CD14-positive monocyte (primary cell): ENCODE results near the gene DNMT3A. TPM values are rescaled to one million over a fixed set of nuclear protein-coding genes. Genes with fewer than 3 reads are reported as not detected.

Experiments
- DNase-seq, 3 donors: peaks; one replicate each; pipeline ENCODE4 v3.0.0-alpha.2; 2011 to 2022
- H2AFZ ChIP-seq: 2 replicates; pipeline ENCODE4 v1.6.0; 2012; ENCODE audit warnings: mild to moderate bottlenecking, low read depth, low read length, inconsistent platforms; ENCODE audit not compliant: insufficient read depth, poor library complexity, severe bottlenecking
- H3K27ac ChIP-seq, 2 donors: 1 replicate in 1 of 2; 2 replicates in 1 of 2; pipeline ENCODE4 v1.5.1; 2012 to 2013; ENCODE audit warnings: low read length in 2 of 2, control low read depth in 1 of 2, inconsistent platforms in 1 of 2, low read depth in 1 of 2, mild to moderate bottlenecking in 1 of 2
- H3K27me3 ChIP-seq, 2 donors: one replicate each; pipeline versions ENCODE4 v1.6.0 to v1.6.1; 2011 to 2013; ENCODE audit warnings: low read length in 2 of 2; ENCODE audit not compliant: control insufficient read depth in 2 of 2, insufficient read depth in 2 of 2
- H3K36me3 ChIP-seq, 2 donors: replicated peaks in 1 of 2; 1 replicate in 1 of 2; 2 replicates in 1 of 2; pipeline versions ENCODE4 v1.5.1 to v1.6.1; 2012 to 2013; ENCODE audit warnings: low read length in 2 of 2, control low read depth in 1 of 2, inconsistent platforms in 1 of 2, mild to moderate bottlenecking in 1 of 2; ENCODE audit not compliant: insufficient read depth in 2 of 2, control insufficient read depth in 1 of 2
- H3K4me1 ChIP-seq, 2 donors: 1 replicate in 1 of 2; 2 replicates in 1 of 2; pipeline versions ENCODE4 v1.5.1 to v1.6.1; 2012 to 2013; ENCODE audit warnings: low read length in 2 of 2, control low read depth in 1 of 2, inconsistent platforms in 1 of 2, mild to moderate bottlenecking in 1 of 2, moderate library complexity in 1 of 2; ENCODE audit not compliant: insufficient read depth in 2 of 2, control insufficient read depth in 1 of 2
- H3K4me2 ChIP-seq: replicated peaks from 2 replicates; pipeline ENCODE3; 2012; ENCODE audit warnings: low read length, moderate library complexity, mild to moderate bottlenecking; ENCODE audit not compliant: poor library complexity, severe bottlenecking; ENCODE audit errors: extremely low read depth
- H3K4me3 ChIP-seq, 3 experiments: fragments of 200-600 bp in 1 of 3; sonication (generic) in 1 of 3; replicated peaks in 1 of 3; 1 replicate in 2 of 3; 2 replicates in 1 of 3; pipeline ENCODE4 v1.5.1; 2011 to 2013; ENCODE audit warnings: low read length in 3 of 3, mild to moderate bottlenecking in 3 of 3, control low read depth in 2 of 3, low read depth in 2 of 3, inconsistent platforms in 1 of 3, moderate library complexity in 1 of 3
- H3K79me2 ChIP-seq: 2 replicates; pipeline ENCODE4 v1.6.0; 2012; ENCODE audit warnings: mild to moderate bottlenecking, control low read depth, inconsistent platforms, low read length, moderate library complexity; ENCODE audit not compliant: insufficient read depth
- H3K9ac ChIP-seq: 2 replicates; pipeline ENCODE4 v1.6.0; 2017; ENCODE audit warnings: low read length, mild to moderate bottlenecking; ENCODE audit not compliant: insufficient read depth, poor library complexity, severe bottlenecking
- H3K9me3 ChIP-seq, 2 donors: replicated peaks in 1 of 2; 1 replicate in 1 of 2; 2 replicates in 1 of 2; pipeline versions ENCODE4 v1.5.1 to v1.6.1; 2012 to 2013; ENCODE audit warnings: low read length in 2 of 2, control low read depth in 1 of 2; ENCODE audit not compliant: control insufficient read depth in 1 of 2, insufficient read depth in 1 of 2
- H4K20me1 ChIP-seq: 2 replicates; pipeline ENCODE4 v1.6.0; 2012; ENCODE audit warnings: mild to moderate bottlenecking, low read length, control low read depth, moderate library complexity; ENCODE audit not compliant: insufficient read depth
- H3K27ac Mint-ChIP-seq, 7 donors: one replicate each; pipeline ENCODE4 v1.8.0; 2020; ENCODE audit warnings: mild to moderate bottlenecking in 7 of 7, mixed read lengths in 7 of 7, moderate library complexity in 6 of 7, inconsistent platforms in 2 of 7
- H3K27me3 Mint-ChIP-seq, 3 donors: one replicate each; pipeline ENCODE4 v1.8.0; 2021 to 2022; ENCODE audit warnings: low read depth in 3 of 3, mild to moderate bottlenecking in 3 of 3, mixed read lengths in 3 of 3, moderate library complexity in 3 of 3, inconsistent platforms in 1 of 3
- H3K36me3 Mint-ChIP-seq, 2 donors: one replicate each; pipeline ENCODE4 v1.8.0; 2020; ENCODE audit warnings: mixed read lengths in 2 of 2, inconsistent platforms in 1 of 2, mild to moderate bottlenecking in 1 of 2
- H3K4me1 Mint-ChIP-seq: one replicate; pipeline ENCODE4 v1.8.0; 2020; ENCODE audit warnings: mild to moderate bottlenecking, mixed read lengths
- H3K4me3 Mint-ChIP-seq, 2 donors: one replicate each; pipeline ENCODE4 v1.8.0; 2020; ENCODE audit warnings: mild to moderate bottlenecking in 2 of 2, mixed read lengths in 2 of 2, moderate library complexity in 1 of 2
- H3K9me3 Mint-ChIP-seq, 7 donors: one replicate each; pipeline ENCODE4 v1.8.0; 2020 to 2022; ENCODE audit warnings: mixed read lengths in 7 of 7, mild to moderate bottlenecking in 6 of 7, moderate library complexity in 6 of 7, inconsistent platforms in 2 of 7
- CTCF ChIP-seq: fragments of 200-600 bp; IDR thresholded peaks from one replicate; pipeline ENCODE4 v1.8.0; 2022; ENCODE audit warnings: antibody characterized with exemption, mild to moderate bottlenecking
- WGBS: methylation state at CpG from one replicate; pipeline ENCODE4 v1.1.5; 2013; ENCODE audit warnings: missing lambda C conversion rate; ENCODE audit not compliant: insufficient coverage; 5-methylcytosine and 5-hydroxymethylcytosine counted together
- intact Hi-C, 2 donors: fragments of 100-400 bp; cut with micrococcal nuclease; formaldehyde crosslinking; loops; one replicate each; pipeline versions ENCODE4 v1.15.0 to v1.15.1; 2023
- polyA minus RNA-seq: library from RNA; depleted of rRNA, polyadenylated mRNA; stranded (reverse); fragments of >200 nt; gene quantifications from 2 replicates; pipeline ENCODE4 v1.2.3, GENCODE V29; 2012
- polyA plus RNA-seq, 3 donors: library from polyadenylated mRNA; depleted of rRNA in 1 of 3; unstranded in 2 of 3; stranded (reverse) in 1 of 3; fragments of 300-500 nt in 2 of 3; fragments of >200 nt in 1 of 3; fragmentation: Illumina TruSeq in 2 of 3; gene quantifications; 1 replicate in 2 of 3; 2 replicates in 1 of 3; pipeline ENCODE4 v1.2.3, GENCODE V29; 2012 to 2021
- total RNA-seq, 12 experiments: library from RNA in 1 of 12; stranded (reverse) in 1 of 12; fragments of 120-200 nt in 1 of 12; gene quantifications; one replicate each; pipeline ENCODE4 v1.2.4 and lab custom pipeline; 2013 to 2026; ENCODE audit warnings: mixed read lengths in 6 of 12, inconsistent platforms in 1 of 12

Gene DNMT3A
- total RNA-seq (2013) = 9.8 TPM
- polyA plus RNA-seq (1 to 10 TPM; 1.7 to 7.9 (median 2.7) TPM), polyA minus RNA-seq (9.1 and 12.9 TPM in 2 replicates), total RNA-seq (lab: John Stamatoyannopoulos, UW) (3.0 to 27.6 (median 19.7) reads per million in 11 experiments)

DNA sequence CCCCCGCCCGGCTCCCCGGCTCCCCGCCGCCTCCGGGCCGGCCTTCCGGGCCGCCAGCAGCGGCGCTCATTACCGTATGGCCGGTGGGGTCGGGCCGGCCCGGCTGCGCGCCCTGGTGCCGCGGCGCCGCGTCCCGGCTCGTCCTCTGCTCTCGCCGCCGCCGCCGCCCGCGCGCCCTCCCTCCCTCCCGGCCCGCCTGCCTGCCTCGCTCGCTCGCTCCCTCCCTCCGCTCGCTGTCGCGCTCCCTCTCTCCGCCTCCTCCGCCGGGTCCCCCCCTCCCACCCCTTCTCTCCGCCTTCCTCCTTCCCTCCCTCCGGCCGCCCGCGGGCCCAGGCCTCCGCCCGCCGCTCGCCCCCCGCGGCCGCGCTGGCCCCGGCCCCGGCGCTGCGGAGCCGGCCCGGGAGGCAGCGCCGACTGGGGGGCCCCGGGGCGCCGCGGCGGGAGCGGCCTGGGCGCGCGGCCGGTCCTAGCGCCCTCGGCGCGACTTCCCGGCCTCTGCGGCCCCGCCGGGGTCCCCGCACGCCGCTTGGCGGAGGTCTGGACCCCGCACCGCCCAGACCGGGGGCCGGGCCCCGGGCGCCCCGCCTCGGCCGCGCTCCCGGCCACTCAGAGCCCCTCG is at the start of gene DNMT3A:
Gene DNMT3A (minus strand): TSS at position 173 of the 619 bp plus-strand sequence. CDS start 27,941 bp downstream, outside the sequence.
- H3K27ac Mint-ChIP-seq = peak within 1 kb of the TSS in 1 of 7 donors; percentile 37
- Histone ChIP-seq H3K27me3 (peaks cover 0 to 7% of the 10 kb centered on the region in 2 donors), H2AFZ (peak within 1 kb of the TSS; percentile 81), H3K79me2 (peaks cover 21% of the 10 kb centered on the region), H3K36me3 (no peaks in the 10 kb centered on the region), H3K4me1 (peaks cover 7 to 27% of the 10 kb centered on the region in 2 donors), H3K9ac (no peak within 1 kb of the TSS), H3K27ac (no peak within 1 kb of the TSS), H4K20me1 (peaks cover 41% of the 10 kb centered on the region), H3K4me3 (peak within 1 kb of the TSS; percentile 18 to 78 (median 52)), H3K9me3 (no peaks in the 10 kb centered on the region), H3K4me2 (peak within 1 kb of the TSS; percentile 89)
- peak in 2 of 3 donors; percentile 7 to 21 for DNase-seq
- peaks cover 9 to 19% (median 12%) of the 10 kb centered on the region in 3 donors for H3K27me3 Mint-ChIP-seq
- intact Hi-C loops = loop anchor here (5.0 to 10.0 kb wide), 2 partner anchors 65 to 67 kb away; no protein-coding TSS in a partner anchor
- peaks cover 16% of the 10 kb centered on the region in 2 donors for H3K36me3 Mint-ChIP-seq
- H3K9me3 Mint-ChIP-seq = peaks cover 0 to 1% (median 0%) of the 10 kb centered on the region in 7 donors
- no peak for TF ChIP-seq CTCF
- WGBS = under 1% methylated on average over 91 of the region's 100 CpGs
- H3K4me3 Mint-ChIP-seq = peak within 1 kb of the TSS; percentile 76 to 80
- H3K4me1 Mint-ChIP-seq = peaks cover 28% of the 10 kb centered on the region

- Histone ChIP-seq H3K9me3 (no peaks in the 10 kb centered on the region), H3K36me3 (no peaks in the 10 kb centered on the region), H3K79me2 (no peaks in the 10 kb centered on the region), H4K20me1 (no peaks in the 10 kb centered on the region), H2AFZ (no peak overlapping the region), H3K4me3 (no peak overlapping the region), H3K27me3 (no peaks in the 10 kb centered on the region), H3K9ac (no peak overlapping the region), H3K4me2 (no peak overlapping the region), H3K27ac (no peak overlapping the region), H3K4me1 (no peaks in the 10 kb centered on the region)
- no peak for DNase-seq
- Mint-ChIP-seq H3K4me3 (no peak overlapping the region), H3K27ac (no peak overlapping the region), H3K36me3 (no peaks in the 10 kb centered on the region), H3K27me3 (peaks cover 0 to 2% (median 0%) of the 10 kb centered on the region in 3 donors), H3K4me1 (peaks cover 10% of the 10 kb centered on the region), H3K9me3 (peaks cover 0 to 2% (median 0%) of the 10 kb centered on the region in 7 donors)
- 100% methylated on average over 9 of the region's 9 CpGs for WGBS
- no peak for TF ChIP-seq CTCF
- intact Hi-C loops = no loop called here
Measured at GRCh38 chr2:25389161-25389560, 47.4 kb upstream of the DNMT3A start.
